ENCODE measurements around the gene CHCHD2. TPM values are rescaled to one million over a fixed set of nuclear protein-coding genes. Genes with fewer than 3 reads are reported as not detected.
"Not testable (repeated sequence)": the region's sequence is repeated elsewhere in the genome, so short reads cannot be mapped to it uniquely, and the experiment has no call there.

The CHCHD2 gene, protein sequence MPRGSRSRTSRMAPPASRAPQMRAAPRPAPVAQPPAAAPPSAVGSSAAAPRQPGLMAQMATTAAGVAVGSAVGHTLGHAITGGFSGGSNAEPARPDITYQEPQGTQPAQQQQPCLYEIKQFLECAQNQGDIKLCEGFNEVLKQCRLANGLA
- polyA plus RNA-seq, result 530 TPM

DNA sequence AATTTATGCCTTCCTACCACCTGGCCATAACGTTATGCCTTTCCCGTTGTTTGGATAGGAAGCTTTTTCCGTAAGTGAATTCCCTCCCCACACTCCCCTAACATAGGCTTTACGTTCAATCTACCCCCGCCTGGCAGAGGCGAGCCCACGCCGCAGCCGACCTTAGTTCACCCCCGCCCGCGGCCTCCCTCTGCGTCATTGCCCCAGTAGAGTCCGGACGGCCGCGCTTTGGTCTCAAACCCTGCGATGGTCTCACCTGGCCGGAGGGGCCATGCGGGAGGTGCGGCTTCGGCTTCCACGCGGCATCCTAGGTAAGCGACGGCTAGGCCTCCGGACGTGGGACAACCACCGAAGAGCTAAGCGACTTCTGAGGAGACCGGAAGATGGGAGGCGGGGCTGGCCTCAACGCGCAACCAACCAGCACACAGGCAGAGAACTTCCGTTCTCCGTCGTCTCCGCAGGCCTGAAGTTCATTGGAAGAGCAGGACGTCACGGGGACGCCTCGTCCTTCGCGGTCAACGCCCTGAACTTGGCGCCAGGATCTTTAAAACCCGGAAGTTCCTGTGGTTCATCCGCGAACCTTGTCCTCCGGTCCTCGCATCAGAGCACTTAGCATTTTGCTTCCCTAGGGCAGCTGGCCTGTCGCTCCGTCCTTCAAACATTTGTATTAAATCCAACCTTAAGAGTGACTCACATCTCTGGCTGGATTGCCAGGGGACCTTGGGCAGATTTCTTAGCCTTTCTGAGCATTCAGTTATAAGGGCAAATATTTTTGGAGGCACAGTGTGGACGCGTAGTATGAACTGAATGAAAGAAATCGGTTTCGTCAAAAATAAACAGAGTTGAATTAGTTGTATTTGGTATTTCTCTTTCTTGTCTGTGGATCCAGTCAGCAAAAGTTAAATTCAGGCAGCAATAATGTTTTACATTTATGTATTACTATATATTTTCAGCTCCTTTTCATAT, at the start of gene CHCHD2:
Gene CHCHD2 (minus strand): TSS at position 369 of the 966 bp plus-strand sequence. CDS start 63 bp downstream, at position 306.
- Mint-ChIP-seq H3K4me3 (peak within 1 kb of the TSS; percentile 94 to 99 (median 98)), H3K36me3 (peaks cover 3% of the 10 kb centered on the region), H3K4me1 (peaks cover 17 to 24% (median 22%) of the 10 kb centered on the region in 3 donors), H3K27ac (peak within 1 kb of the TSS; percentile 92 to 99 (median 98)), H3K9me3 (peaks cover 0 to 4% (median 0%) of the 10 kb centered on the region in 3 donors), H3K27me3 (no peaks in the 10 kb centered on the region)

DNA sequence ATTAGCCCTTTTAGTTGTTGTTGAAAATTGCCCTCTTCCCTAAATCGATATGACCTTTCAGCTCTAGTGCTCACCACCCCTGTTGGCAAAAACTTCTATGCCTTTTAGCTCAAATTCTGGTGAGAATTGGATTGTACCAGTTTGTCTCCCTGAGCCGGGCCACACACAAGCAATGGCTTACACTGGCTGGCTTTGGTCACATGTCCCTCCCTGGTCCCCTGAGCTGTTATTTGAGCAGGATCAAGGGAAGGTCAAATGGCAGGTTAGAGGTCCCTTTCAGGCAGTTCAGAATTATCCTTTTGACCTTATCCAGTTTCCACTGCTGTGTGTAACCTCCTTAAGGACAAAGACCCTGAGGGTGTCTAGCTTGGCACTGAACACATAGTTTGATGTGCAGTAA, 24.8 kb upstream of the CHCHD2 start:
- not testable (repeated sequence) for H3K9me3 Mint-ChIP-seq, H3K4me3 Mint-ChIP-seq, H3K27ac Mint-ChIP-seq, H3K27me3 Mint-ChIP-seq, H3K4me1 Mint-ChIP-seq, H3K36me3 Mint-ChIP-seq

DNA sequence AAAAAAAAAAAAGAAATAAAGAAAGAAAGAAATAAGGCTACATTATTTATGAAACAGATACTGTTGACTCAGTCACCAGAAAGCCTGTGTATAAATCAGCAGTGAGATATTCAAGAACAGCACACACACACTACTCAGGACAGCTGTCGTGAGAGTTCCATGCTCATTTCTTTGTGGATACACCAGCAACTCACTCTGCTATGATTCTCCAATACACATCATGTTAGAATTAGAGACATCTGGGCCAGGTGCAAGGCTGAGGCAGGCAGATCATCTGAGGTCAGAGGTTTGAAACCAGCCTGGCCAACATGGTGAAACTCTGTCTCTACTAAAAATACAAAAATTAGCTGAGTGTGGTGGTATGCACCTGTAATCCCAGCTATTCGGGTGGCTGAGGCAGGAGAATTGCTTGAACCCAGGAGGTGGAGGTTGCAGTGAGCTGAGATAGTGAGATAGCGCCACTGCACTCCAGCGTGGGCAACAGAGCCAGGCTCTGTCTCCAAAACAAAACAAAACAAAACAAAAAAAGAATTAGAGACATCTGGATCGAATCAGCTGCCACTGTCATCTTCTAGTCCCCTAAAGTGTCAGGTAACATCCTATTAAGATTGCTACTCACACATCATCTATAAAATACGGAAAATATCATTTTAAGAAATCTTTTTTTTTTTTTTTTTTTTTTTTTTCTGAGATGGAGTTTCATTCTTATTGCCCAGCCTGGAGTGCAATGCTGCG, 21.1 kb upstream of the CHCHD2 start:
- no peak overlapping the region for H3K4me3 Mint-ChIP-seq
- H3K27me3 Mint-ChIP-seq, result no peaks in the 10 kb centered on the region
- no peaks in the 10 kb centered on the region for H3K9me3 Mint-ChIP-seq
- H3K27ac Mint-ChIP-seq, result no peak overlapping the region
- no peaks in the 10 kb centered on the region for H3K4me1 Mint-ChIP-seq
- H3K36me3 Mint-ChIP-seq, result peaks cover 2% of the 10 kb centered on the region

DNA sequence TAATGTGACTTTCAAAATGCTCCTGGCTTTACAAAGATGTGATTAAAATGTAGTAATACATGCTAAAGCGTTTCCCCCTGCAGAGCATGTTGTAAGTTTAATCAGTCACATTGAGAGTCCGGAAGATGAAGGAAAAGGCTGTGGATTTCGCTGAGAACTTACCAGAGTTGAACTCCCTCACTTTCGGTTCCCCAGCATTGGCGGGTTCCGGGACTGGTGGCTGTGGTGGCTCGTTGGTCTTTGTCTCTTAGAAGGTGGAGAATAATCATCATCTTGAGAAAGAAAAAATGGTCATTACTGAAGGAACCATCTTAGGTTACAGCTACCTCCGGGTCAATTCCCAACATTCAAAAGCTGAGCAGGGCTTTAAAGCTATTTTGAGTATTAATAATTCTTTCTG, 19.6 kb upstream of the CHCHD2 start:
- Mint-ChIP-seq H3K36me3 (no peaks in the 10 kb centered on the region), H3K4me3 (no peak overlapping the region), H3K27ac (no peak overlapping the region), H3K9me3 (peaks cover 0 to 3% (median 0%) of the 10 kb centered on the region in 3 donors), H3K4me1 (no peaks in the 10 kb centered on the region), H3K27me3 (no peaks in the 10 kb centered on the region)

- no peaks in the 10 kb centered on the region for H3K36me3 Mint-ChIP-seq
- H3K27me3 Mint-ChIP-seq, result no peaks in the 10 kb centered on the region
- no peaks in the 10 kb centered on the region for H3K4me1 Mint-ChIP-seq
- H3K9me3 Mint-ChIP-seq, result peaks cover 0 to 3% (median 0%) of the 10 kb centered on the region in 3 donors
- no peak overlapping the region for H3K27ac Mint-ChIP-seq
- H3K4me3 Mint-ChIP-seq, result no peak overlapping the region
Observed at GRCh38 chr7:56124981-56125380, 18.7 kb upstream of the CHCHD2 start.

DNA sequence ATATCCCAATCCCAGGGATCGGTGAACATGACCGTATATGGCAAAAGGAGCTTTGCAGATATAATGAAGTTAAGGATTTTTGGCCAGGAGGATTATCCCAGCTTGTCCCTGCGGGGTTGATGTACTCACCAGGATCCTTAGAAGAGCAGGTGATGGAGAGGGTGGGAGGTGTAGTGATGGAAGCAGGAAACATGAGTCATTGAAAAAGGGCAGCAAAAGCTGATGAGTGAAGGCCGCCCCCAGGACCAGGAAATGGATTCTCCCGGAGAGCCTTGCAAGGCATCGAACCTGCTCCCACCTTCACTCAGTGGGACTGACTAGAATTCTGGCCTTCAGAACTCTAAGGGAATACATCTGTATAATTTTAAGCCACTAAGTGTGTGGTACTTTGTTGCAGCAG, 15.2 kb upstream of the CHCHD2 start:
- Mint-ChIP-seq H3K27ac (no peak overlapping the region), H3K36me3 (no peaks in the 10 kb centered on the region), H3K27me3 (peaks cover 10% of the 10 kb centered on the region), H3K4me3 (no peak overlapping the region), H3K9me3 (peaks cover 0 to 3% (median 0%) of the 10 kb centered on the region in 3 donors), H3K4me1 (no peaks in the 10 kb centered on the region)

- Mint-ChIP-seq H3K36me3 (no peaks in the 10 kb centered on the region), H3K27ac (no peak within 1 kb of the TSS), H3K9me3 (no peaks in the 10 kb centered on the region), H3K27me3 (peaks cover 15% of the 10 kb centered on the region), H3K4me3 (no peak within 1 kb of the TSS), H3K4me1 (no peaks in the 10 kb centered on the region)
Observed at GRCh38 chr7:56115852-56116538, 9.7 kb upstream of the CHCHD2 start, which contains the start of gene NUPR2. TSS of gene NUPR2 (minus strand) at chr7:56116417. CDS start at chr7:56116314, 103 bp downstream.

GRCh38 chr7:56112244-56112643, 6.0 kb upstream of the CHCHD2 start:
- H3K36me3 Mint-ChIP-seq, result not testable (repeated sequence)
- H3K27me3 Mint-ChIP-seq, result peaks cover 12% of the 10 kb centered on the region

DNA sequence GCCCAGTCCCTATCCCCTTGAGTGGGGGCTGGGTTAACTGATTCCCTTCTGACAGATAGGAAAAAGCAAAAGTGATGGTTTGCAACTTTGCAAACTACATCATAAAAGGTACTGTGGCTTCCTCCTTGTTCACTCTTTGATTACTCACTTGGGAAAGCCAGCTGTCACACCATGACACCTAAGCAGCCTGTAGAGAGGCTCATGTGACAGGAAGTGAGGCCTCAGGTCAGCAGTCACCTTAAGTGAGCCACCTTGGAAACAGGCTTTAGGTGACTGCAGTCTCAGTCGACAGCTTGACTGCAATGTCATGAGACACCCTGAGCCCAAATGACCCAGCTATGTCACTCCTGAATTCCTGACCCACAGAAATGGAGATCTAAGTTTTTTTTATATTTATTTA, 4.3 kb upstream of the CHCHD2 start:
- Mint-ChIP-seq H3K9me3 (peaks cover 0 to 4% (median 0%) of the 10 kb centered on the region in 3 donors), H3K27ac (no peak overlapping the region), H3K27me3 (peaks cover under 1% of the 10 kb centered on the region), H3K4me1 (peaks cover 12 to 17% (median 15%) of the 10 kb centered on the region in 3 donors), H3K36me3 (peaks cover 3% of the 10 kb centered on the region), H3K4me3 (no peak overlapping the region)

More at GRCh38 chr7:56112244-56112643, 6.0 kb upstream of the CHCHD2 start:
- H3K27ac Mint-ChIP-seq, H3K4me1 Mint-ChIP-seq, H3K9me3 Mint-ChIP-seq, H3K4me3 Mint-ChIP-seq: not testable (repeated sequence)

- H3K9me3 Mint-ChIP-seq, result peaks cover 0 to 4% (median 0%) of the 10 kb centered on the region in 3 donors
- peak overlapping the region in 2 of 3 donors; percentile 23 to 82 for H3K27ac Mint-ChIP-seq
- H3K36me3 Mint-ChIP-seq, result peaks cover 3% of the 10 kb centered on the region
- peak overlapping the region in 2 of 4 donors; percentile 43 to 94 for H3K4me3 Mint-ChIP-seq
- no peaks in the 10 kb centered on the region for H3K27me3 Mint-ChIP-seq
- peaks cover 17 to 24% (median 22%) of the 10 kb centered on the region in 3 donors for H3K4me1 Mint-ChIP-seq
Observed at GRCh38 chr7:56107954-56108258, 1.6 kb upstream of the CHCHD2 start.

- peaks cover 0 to 4% (median 0%) of the 10 kb centered on the region in 3 donors for H3K9me3 Mint-ChIP-seq
- H3K4me1 Mint-ChIP-seq, result peaks cover 17 to 24% (median 22%) of the 10 kb centered on the region in 3 donors
- peak overlapping the region; percentile 92 to 99 (median 98) for H3K27ac Mint-ChIP-seq
- no peaks in the 10 kb centered on the region for H3K27me3 Mint-ChIP-seq
- peak overlapping the region; percentile 94 to 99 (median 98) for H3K4me3 Mint-ChIP-seq
- H3K36me3 Mint-ChIP-seq, result peaks cover 3% of the 10 kb centered on the region
Observed at GRCh38 chr7:56105508-56105907, 768 bp downstream of the CHCHD2 start.

- not testable (repeated sequence) for H3K36me3 Mint-ChIP-seq, H3K27ac Mint-ChIP-seq, H3K27me3 Mint-ChIP-seq, H3K9me3 Mint-ChIP-seq
- Mint-ChIP-seq H3K4me3 (peak overlapping the region in 2 of 4 donors; percentile 32 to 94), H3K4me1 (peaks cover 17 to 24% (median 22%) of the 10 kb centered on the region in 3 donors)
Observed at GRCh38 chr7:56104138-56104537, 2.1 kb downstream of the CHCHD2 start.

GRCh38 chr7:56099653-56100052, 6.6 kb downstream of the CHCHD2 start:
- Mint-ChIP-seq H3K4me3 (no peak overlapping the region), H3K9me3 (no peaks in the 10 kb centered on the region), H3K4me1 (peaks cover 0 to 2% (median 2%) of the 10 kb centered on the region in 3 donors), H3K27ac (no peak overlapping the region), H3K27me3 (no peaks in the 10 kb centered on the region), H3K36me3 (peaks cover 3% of the 10 kb centered on the region)

GRCh38 chr7:56098187-56099008, 7.9 kb downstream of the CHCHD2 start:
- H3K36me3 Mint-ChIP-seq, H3K4me3 Mint-ChIP-seq, H3K27me3 Mint-ChIP-seq, H3K4me1 Mint-ChIP-seq, H3K27ac Mint-ChIP-seq, H3K9me3 Mint-ChIP-seq: not testable (repeated sequence)
